Measurements from ENCODE around the gene PRKCE. TPM values are rescaled to one million over a fixed set of nuclear protein-coding genes. Genes with fewer than 3 reads are reported as not detected.
"Not testable (repeated sequence)": the region's sequence is repeated elsewhere in the genome, so short reads cannot be mapped to it uniquely, and the experiment has no call there.

Gene PRKCE
- polyA plus RNA-seq, 1 of the 3 experiments (the other 2 are of a cell fraction), result 16.3 TPM

GRCh38 chr2:45714679-45715078, 63.2 kb downstream of the PRKCE start (continued):
- TF ChIP-seq RXRA (IDR thresholded peaks at IDR 0.05; ENCODE audit: borderline replicate concordance, low read depth), result no peak

DNA sequence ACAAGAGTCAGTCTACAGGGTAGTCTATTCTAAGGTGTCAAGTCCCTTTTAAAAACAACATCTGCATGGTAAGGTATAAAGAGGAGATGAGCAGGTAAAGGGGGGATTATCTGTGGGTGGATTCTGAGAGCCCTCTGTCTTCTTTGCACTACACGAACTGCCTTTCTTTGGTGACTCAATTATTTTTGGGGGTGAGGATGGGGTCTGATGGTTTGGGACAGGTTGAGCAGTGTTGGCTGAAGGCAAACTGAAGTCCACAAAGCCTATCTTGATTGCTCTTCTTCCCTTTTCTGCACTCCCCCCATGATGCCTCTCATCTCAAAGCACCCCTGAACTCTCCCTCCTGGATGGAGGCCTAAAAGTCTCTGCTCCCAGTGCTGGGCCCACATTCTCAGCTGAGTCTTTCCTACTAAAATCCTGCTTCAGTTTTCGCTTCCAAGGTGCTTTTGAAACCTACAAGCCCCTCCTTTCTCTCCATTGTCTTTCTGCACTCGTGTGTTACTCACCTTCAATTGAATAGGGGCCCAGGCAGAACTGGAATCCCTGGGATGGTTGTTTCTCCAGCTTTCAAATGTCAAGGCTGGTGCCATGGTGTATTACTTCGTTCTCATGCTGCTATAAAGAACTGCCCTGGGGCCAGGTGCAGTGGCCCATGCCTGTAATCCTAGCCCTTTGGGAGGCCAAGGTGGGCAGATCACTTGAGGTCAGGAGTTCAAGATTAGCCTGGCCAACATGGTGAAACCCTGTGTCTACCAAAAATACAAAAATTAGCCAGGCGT, 64.3 kb downstream of the PRKCE start:
- Histone ChIP-seq H4K20me1 (ENCODE audit: insufficient read depth) (0 out of 2 replicates have a peak, but pooled peaks cover 4% of the 10 kb centered on the region), H3K9me2 (no peaks in the 10 kb centered on the region), H3K27ac (ENCODE audit: low read depth in 2 of 2, low read length in 1 of 2) (no peak overlapping the region), H3K9ac (no peak overlapping the region), H3K4me1 (ENCODE audit: control insufficient read depth in 1 of 2, insufficient read depth in 2 of 2, low read depth in 1 of 2, low read length in 1 of 2) (peaks cover 0 to 10% of the 10 kb centered on the region in 2 experiments; a peak in 1 of 4 replicates), H3K36me3 (replicated peaks in 1 of 2; ENCODE audit: control insufficient read depth in 1 of 2, insufficient read depth in 2 of 2, low read length in 1 of 2) (no peaks in the 10 kb centered on the region), H3F3A (replicated peaks; ENCODE audit: insufficient read depth) (no peaks in the 10 kb centered on the region), H3K79me2 (ENCODE audit: insufficient read depth) (no peaks in the 10 kb centered on the region), H2AFZ (ENCODE audit: low read depth) (no peak overlapping the region), H3K4me2 (no peak overlapping the region), H3K27me3 (ENCODE audit: insufficient read depth) (no peaks in the 10 kb centered on the region), H3K9me3 (no peaks in the 10 kb centered on the region), H3K4me3 (ENCODE audit: low read depth in 2 of 2, low read length in 1 of 2) (no peak overlapping the region)
- ChIA-PET CTCF (interaction anchor here (0.8 kb wide), 1 partner anchor 27 kb away, joined by 3 read pairs; no protein-coding TSS in a partner anchor), POLR2A (no interaction called here)
- no peak for DNase-seq
- 85% methylated on average over 5 of the region's 5 CpGs for WGBS (ENCODE audit: low lambda C conversion rate)
- no peak for TF ChIP-seq RFX5 (IDR thresholded peaks at IDR 0.05; ENCODE audit: low read length)
- TF ChIP-seq MEF2A (IDR thresholded peaks at IDR 0.05; ENCODE audit: borderline replicate concordance, low read depth), result no peak
- no peak for TF ChIP-seq SIN3A (IDR thresholded peaks at IDR 0.05; ENCODE audit: borderline replicate concordance, low read depth, low read length)
- no peak for TF ChIP-seq TAF1 (IDR thresholded peaks at IDR 0.05; ENCODE audit: borderline replicate concordance, low read depth, low read length)
- no peak for TF ChIP-seq EZH2phosphoT487 (IDR thresholded peaks at IDR 0.05; ENCODE audit: borderline replicate concordance, low read depth)
- TF ChIP-seq, protein P1, sequence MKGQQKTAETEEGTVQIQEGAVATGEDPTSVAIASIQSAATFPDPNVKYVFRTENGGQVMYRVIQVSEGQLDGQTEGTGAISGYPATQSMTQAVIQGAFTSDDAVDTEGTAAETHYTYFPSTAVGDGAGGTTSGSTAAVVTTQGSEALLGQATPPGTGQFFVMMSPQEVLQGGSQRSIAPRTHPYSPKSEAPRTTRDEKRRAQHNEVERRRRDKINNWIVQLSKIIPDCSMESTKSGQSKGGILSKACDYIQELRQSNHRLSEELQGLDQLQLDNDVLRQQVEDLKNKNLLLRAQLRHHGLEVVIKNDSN (IDR thresholded peaks at IDR 0.05; ENCODE audit: borderline replicate concordance, low read depth), result no peak

DNA sequence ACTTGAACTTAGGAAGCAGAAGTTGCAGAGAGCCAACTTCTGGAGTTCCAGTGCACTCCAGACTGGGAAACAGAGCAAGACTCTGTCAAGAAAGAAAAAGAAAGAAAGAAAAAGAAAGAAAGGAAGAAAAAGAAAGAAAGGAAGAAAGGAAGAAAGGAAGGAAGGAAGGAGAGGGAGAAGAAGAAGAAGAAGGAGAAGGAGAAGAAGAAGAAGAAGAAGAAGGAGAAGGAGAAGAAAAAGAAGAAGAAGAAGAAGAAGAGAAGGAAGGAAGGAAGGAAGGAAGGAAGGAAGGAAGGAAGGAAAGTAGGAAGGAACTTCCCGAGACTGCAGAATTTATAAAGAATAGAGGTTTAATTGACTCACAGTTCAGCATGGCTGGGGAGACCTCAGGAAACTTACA, 65.0 kb downstream of the PRKCE start:
- DNase-seq; H3K4me3 ChIP-seq (ENCODE audit: low read depth in 2 of 2, low read length in 1 of 2); H3K4me2 ChIP-seq; H3K79me2 ChIP-seq (ENCODE audit: insufficient read depth); H3K9me3 ChIP-seq; H2AFZ ChIP-seq (ENCODE audit: low read depth); H3K4me1 ChIP-seq (ENCODE audit: control insufficient read depth in 1 of 2, insufficient read depth in 2 of 2, low read depth in 1 of 2, low read length in 1 of 2); H3K27me3 ChIP-seq (ENCODE audit: insufficient read depth); H3F3A ChIP-seq (replicated peaks; ENCODE audit: insufficient read depth); POLR2A ChIA-PET; H3K27ac ChIP-seq (ENCODE audit: low read depth in 2 of 2, low read length in 1 of 2); H3K9me2 ChIP-seq; H4K20me1 ChIP-seq (ENCODE audit: insufficient read depth); H3K9ac ChIP-seq; H3K36me3 ChIP-seq (replicated peaks in 1 of 2; ENCODE audit: control insufficient read depth in 1 of 2, insufficient read depth in 2 of 2, low read length in 1 of 2): not testable (repeated sequence)
- 96% methylated on average over 1 of the region's 1 CpG for WGBS (ENCODE audit: low lambda C conversion rate)
- CTCF ChIA-PET, result interaction anchor here (0.8 kb wide), 1 partner anchor 28 kb away, joined by 3 read pairs; no protein-coding TSS in a partner anchor

GRCh38 chr2:45716915-45717314, 65.4 kb downstream of the PRKCE start:
- no peaks in the 10 kb centered on the region for H3K36me3 ChIP-seq (replicated peaks in 1 of 2; ENCODE audit: control insufficient read depth in 1 of 2, insufficient read depth in 2 of 2, low read length in 1 of 2)
- no peak for DNase-seq
- H3K27me3 ChIP-seq (ENCODE audit: insufficient read depth), result no peaks in the 10 kb centered on the region
- no peaks in the 10 kb centered on the region for H3K9me2 ChIP-seq
- ChIA-PET CTCF (no interaction called here), POLR2A (no interaction called here)
- H3K9me3 ChIP-seq, result no peaks in the 10 kb centered on the region
- no peaks in the 10 kb centered on the region for H3F3A ChIP-seq (replicated peaks; ENCODE audit: insufficient read depth)
- H3K27ac ChIP-seq (ENCODE audit: low read depth in 2 of 2, low read length in 1 of 2), result no peak overlapping the region
- H3K9ac ChIP-seq, result no peak overlapping the region
- H3K4me1 ChIP-seq (ENCODE audit: control insufficient read depth in 1 of 2, insufficient read depth in 2 of 2, low read depth in 1 of 2, low read length in 1 of 2), result peaks cover 0 to 8% of the 10 kb centered on the region in 2 experiments; a peak in 1 of 4 replicates
- H4K20me1 ChIP-seq (ENCODE audit: insufficient read depth), result 0 out of 2 replicates have a peak, but pooled peaks cover 4% of the 10 kb centered on the region
- H3K79me2 ChIP-seq (ENCODE audit: insufficient read depth), result no peaks in the 10 kb centered on the region
- no peak overlapping the region for H3K4me2 ChIP-seq
- no peak overlapping the region for H3K4me3 ChIP-seq (ENCODE audit: low read depth in 2 of 2, low read length in 1 of 2)
- H2AFZ ChIP-seq (ENCODE audit: low read depth), result no peak overlapping the region
- no peak for TF ChIP-seq NFIC (IDR thresholded peaks at IDR 0.05; ENCODE audit: borderline replicate concordance)
- TF ChIP-seq TEAD4 (IDR thresholded peaks at IDR 0.05; ENCODE audit: borderline replicate concordance, insufficient read depth), result no peak
- TF ChIP-seq FOXM1 (IDR thresholded peaks at IDR 0.05; ENCODE audit: low read depth), result no peak
- TF ChIP-seq POLR2AphosphoS5 (IDR thresholded peaks at IDR 0.05; ENCODE audit: low read depth, low read length), result no peak
- TF ChIP-seq RAD21 (IDR thresholded peaks at IDR 0.05; ENCODE audit: low read length), result no peak
- no peak for TF ChIP-seq MAX (IDR thresholded peaks at IDR 0.05; ENCODE audit: low read depth)
- no peak for TF ChIP-seq GABPA (IDR thresholded peaks at IDR 0.05; ENCODE audit: low read depth)
- no peak for TF ChIP-seq TAF1 (IDR thresholded peaks at IDR 0.05; ENCODE audit: borderline replicate concordance, low read depth, low read length)
- no peak for TF ChIP-seq TCF12 (IDR thresholded peaks at IDR 0.05)
- TF ChIP-seq, protein P2, sequence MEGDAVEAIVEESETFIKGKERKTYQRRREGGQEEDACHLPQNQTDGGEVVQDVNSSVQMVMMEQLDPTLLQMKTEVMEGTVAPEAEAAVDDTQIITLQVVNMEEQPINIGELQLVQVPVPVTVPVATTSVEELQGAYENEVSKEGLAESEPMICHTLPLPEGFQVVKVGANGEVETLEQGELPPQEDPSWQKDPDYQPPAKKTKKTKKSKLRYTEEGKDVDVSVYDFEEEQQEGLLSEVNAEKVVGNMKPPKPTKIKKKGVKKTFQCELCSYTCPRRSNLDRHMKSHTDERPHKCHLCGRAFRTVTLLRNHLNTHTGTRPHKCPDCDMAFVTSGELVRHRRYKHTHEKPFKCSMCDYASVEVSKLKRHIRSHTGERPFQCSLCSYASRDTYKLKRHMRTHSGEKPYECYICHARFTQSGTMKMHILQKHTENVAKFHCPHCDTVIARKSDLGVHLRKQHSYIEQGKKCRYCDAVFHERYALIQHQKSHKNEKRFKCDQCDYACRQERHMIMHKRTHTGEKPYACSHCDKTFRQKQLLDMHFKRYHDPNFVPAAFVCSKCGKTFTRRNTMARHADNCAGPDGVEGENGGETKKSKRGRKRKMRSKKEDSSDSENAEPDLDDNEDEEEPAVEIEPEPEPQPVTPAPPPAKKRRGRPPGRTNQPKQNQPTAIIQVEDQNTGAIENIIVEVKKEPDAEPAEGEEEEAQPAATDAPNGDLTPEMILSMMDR (IDR thresholded peaks at IDR 0.05), result no peak
- no peak for TF ChIP-seq GATA2 (CRISPR knock-in tag; IDR thresholded peaks at IDR 0.05)

All from SK-N-SH (cell line).